Ureter (tissue), 1 donor: ENCODE data around the gene PRB2. TPM values are rescaled to one million over a fixed set of nuclear protein-coding genes. Genes with fewer than 3 reads are reported as not detected.
"Not testable (repeated sequence)": the region's sequence is repeated elsewhere in the genome, so short reads cannot be mapped to it uniquely, and the experiment has no call there.

Source experiments
- DNase-seq: peaks from one replicate; pipeline ENCODE4 v3.0.0-alpha.2; 2020; ENCODE audit warnings: low spot score
- total RNA-seq: library from RNA; stranded (reverse); gene quantifications from one replicate; pipeline ENCODE4 v1.2.4, GENCODE V29; 2023
- donor health status: DM: yes; HTN: yes; CAD: no.

PRB2 gene
- not detected for total RNA-seq

GRCh38 chr12:11395467-11395866 is at the start of gene PRB2:
TSS of gene PRB2 (minus strand) at chr12:11395567. CDS start at chr12:11395529, 38 bp downstream.
- DNase-seq, result not testable (repeated sequence)

DNA sequence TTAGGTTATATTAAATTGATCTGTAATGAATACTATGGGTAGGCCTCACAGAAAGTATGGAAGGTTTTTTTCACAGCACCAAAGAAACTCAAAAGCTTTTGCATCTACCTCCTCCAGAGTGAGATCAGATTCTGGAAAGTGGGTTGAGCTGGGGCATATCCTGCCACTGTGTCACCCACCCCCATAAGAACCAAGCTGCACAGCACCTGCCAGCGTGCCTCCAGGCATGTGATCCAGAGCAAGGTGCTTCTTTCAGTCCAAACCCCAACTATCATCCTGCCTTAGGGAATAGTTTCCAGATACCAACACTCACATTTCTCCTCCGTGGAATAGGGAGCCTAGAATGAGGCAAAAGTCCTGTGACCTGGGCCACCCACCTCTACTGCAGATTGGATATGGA is 42.6 kb upstream of the PRB2 start:
- no peak for DNase-seq

GRCh38 chr12:11433664-11434063 is 38.3 kb upstream of the PRB2 start:
- no peak for DNase-seq

DNA sequence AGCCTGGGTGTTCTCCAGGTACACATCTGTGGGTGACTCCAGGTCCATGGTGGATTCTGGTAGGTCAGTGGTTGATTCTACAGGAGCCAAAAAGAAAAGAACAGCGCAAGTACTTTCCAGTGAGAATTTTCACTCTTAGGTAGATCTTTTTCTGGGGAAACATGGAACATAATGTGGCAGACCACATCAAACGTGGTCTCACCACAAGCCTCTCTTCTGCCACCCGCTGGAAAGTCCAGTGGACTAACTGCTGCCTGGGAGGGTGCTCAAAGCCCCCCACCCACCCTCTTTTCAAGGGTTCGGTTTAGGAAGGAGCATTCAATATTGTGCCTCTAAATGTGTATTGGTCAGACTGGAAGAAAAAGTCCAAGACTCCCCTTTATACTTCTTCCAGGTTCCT is 36.1 kb upstream of the PRB2 start:
- no peak for DNase-seq

DNA sequence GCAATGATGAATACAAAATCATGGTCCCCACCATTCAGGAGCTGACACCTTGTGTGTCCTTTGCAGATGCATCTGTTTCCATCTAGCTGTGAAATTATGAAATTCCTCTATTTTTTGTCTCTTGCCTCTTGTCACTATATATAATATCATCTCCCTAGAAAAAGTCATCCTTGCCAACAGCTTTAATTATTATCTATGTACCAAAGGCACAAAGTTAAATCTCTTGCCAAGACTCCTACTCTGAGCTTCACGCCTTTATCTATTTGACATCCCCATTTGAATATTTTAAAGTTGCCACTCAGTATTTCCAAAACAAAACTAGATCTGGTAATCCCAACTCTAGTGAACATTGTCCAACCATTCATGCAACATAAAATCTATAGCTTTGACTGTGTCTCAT is 32.0 kb upstream of the PRB2 start:
- DNase-seq, result no peak

GRCh38 chr12:11412731-11413130 is 17.4 kb upstream of the PRB2 start:
- DNase-seq, result no peak

GRCh38 chr12:11408096-11408495 is 12.7 kb upstream of the PRB2 start:
- DNase-seq, result no peak

GRCh38 chr12:11397366-11397765 is 2.0 kb upstream of the PRB2 start:
- no peak for DNase-seq

DNA sequence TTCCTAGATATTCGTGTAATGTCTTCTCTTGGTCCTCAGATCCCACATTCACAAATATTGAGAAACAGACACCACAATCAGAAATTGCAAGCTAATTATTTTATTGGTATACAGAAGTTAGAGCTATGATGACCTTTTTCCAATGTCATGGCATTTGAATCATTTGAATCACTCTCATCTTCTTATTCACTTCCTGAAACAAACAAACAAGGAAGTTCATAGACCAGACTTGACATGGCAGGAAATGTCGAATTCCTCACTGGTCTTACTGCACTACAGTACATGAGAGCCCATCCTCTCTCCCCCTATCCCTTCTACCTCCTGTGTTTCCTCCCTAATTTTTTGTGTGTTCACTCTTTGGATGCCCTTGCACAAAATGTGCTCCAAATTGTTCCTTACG is 3.9 kb downstream of the PRB2 start:
- not testable (repeated sequence) for DNase-seq

DNA sequence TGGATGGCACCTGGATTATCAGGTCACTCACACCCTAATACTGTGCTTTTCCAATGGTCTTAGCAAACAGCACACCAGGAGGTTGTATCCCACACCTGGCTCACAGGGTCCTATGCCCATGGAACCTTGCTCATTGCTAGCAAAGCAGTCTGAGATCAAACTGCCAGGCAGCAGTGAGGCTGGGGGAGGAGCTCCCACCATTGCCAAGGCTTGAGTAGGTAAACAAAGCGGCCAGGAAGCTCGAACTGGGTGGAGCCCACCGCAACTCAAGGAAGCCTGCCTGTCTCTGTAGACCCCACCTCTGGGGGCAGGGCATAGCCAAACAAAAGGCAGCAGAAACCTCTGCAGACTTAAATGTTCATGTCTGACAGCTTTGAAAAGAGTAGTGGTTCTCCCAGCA is 17.9 kb downstream of the PRB2 start:
- not testable (repeated sequence) for DNase-seq

- DNase-seq, result no peak
Observed at GRCh38 chr12:11361151-11361550, 34.2 kb downstream of the PRB2 start.

DNA sequence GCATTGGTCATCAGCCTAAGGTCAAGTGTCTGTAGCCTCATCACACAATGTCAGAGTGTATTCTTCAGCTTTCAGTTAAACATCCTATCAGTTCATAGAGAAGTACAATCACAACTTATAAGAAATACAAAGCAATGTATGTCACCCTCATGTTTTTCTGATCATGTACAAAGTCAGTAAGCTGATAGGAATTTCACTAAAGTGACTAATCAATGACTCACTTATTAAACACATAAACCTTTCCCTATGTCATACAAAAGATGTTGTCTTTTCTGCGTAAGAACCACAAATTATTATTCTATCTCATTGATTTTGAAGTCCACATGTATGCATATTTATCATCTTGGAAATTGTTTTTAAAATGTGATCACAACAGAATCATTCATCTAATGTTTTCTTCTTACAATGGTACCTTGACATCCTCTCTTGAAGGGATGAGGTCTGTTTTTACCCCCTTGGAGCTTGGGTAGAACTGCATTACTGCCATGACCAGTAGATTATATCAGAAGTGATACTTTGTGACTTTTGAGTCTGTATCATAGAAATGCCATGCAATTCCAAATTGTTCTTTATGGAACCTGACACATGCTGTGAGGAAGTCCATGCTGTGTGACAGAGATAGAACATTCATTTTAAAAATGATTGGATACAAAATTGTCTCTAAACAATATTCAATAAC is 35.0 kb downstream of the PRB2 start:
- DNase-seq, result not testable (repeated sequence)

DNA sequence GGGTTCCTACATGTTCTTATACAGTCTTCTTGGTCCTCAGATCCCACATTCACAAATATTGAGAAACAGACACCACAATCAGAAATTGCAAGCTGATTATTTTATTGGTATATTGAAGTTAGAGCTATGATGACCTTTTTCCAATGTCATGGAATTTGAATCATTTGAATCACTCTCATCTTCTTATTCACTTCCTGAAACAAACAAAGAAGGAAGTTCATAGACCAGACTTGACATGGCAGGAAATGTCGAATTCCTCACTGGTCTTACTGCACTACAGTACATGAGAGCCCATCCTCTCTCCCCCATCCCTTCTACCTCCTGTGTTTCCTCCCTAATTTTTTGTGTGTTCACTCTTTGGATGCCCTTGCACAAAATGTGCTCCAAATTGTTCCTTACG is 43.6 kb downstream of the PRB2 start:
- DNase-seq, result not testable (repeated sequence)

- no peak for DNase-seq
Observed at GRCh38 chr12:11348439-11348838, 46.9 kb downstream of the PRB2 start.

DNA sequence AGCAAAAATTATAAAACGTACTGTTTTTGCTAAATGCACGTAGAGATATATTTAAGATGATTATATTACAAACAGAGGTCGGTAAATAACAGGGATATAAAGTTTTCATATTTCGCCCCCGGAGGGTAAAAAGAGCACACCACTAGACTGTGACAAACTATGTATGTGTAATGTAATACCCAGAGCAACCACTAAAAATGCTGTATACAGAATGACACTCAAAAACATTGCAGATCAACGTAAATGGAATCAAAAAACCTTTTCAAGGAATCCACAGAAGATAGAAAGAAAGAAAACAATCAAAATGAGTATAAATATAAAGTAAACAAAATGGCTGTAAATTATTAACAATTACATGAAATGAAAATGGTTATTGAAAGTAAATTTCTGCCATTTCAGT is 47.6 kb downstream of the PRB2 start:
- DNase-seq, result no peak

- DNase-seq, result no peak
Observed at GRCh38 chr12:11344500-11344899, 50.9 kb downstream of the PRB2 start.

Other genes with a start within 250 kb of the PRB2 start
- 7.7 TPM for gene SMIM10L1, start 224.4 kb downstream of the PRB2 start, total RNA-seq
- gene TAS2R42, start 208.6 kb downstream of the PRB2 start, total RNA-seq, result not detected
- gene PRB3, start 125.9 kb downstream of the PRB2 start, total RNA-seq, result not detected
- not detected for gene PRB4, start 85.1 kb downstream of the PRB2 start, total RNA-seq